Uterus (tissue), 4 donors: ENCODE results near the gene NEUROD1. TPM values are rescaled to one million over a fixed set of nuclear protein-coding genes. Genes with fewer than 3 reads are reported as not detected.

ENCODE experiments used
- DNase-seq, 2 donors: peaks; one replicate each; pipeline ENCODE4 v3.0.0-alpha.2; 2019 to 2020
- H3K27ac ChIP-seq, 2 donors: fragments of 200-600 bp; sonication (generic); 1 replicate in 1 of 2; 2 replicates in 1 of 2; pipeline ENCODE4 v1.5.1; 2016 to 2018
- H3K27me3 ChIP-seq, 2 donors: fragments of 200-600 bp; sonication (generic); one replicate each; pipeline ENCODE4 v1.5.1; 2018 to 2019; ENCODE audit warnings: control low read depth in 1 of 2
- H3K36me3 ChIP-seq, 2 donors: fragments of 200-600 bp; sonication (generic); one replicate each; pipeline ENCODE4 v1.5.1; 2019; ENCODE audit warnings: control low read depth in 1 of 2
- H3K4me1 ChIP-seq, 2 donors: fragments of 200-600 bp; sonication (generic); one replicate each; pipeline ENCODE4 v1.5.1; 2018 to 2019; ENCODE audit warnings: control low read depth in 1 of 2
- H3K4me3 ChIP-seq, 2 donors: fragments of 200-600 bp; sonication (generic); 1 replicate in 1 of 2; 2 replicates in 1 of 2; pipeline ENCODE4 v1.5.1; 2018 to 2019; ENCODE audit warnings: mild to moderate bottlenecking in 1 of 2
- H3K9me3 ChIP-seq, 2 donors: fragments of 200-600 bp; sonication (generic); one replicate each; pipeline ENCODE4 v1.5.1; 2019; ENCODE audit warnings: control low read depth in 1 of 2
- CTCF ChIP-seq, 4 experiments: fragments of 200-600 bp in 2 of 4; fragments of 450-650 bp in 2 of 4; sonication (generic) in 2 of 4; IDR thresholded peaks; one replicate each; pipeline ENCODE4 v1.5.1; 2016 to 2019; ENCODE audit warnings: antibody characterized with exemption in 4 of 4, mild to moderate bottlenecking in 2 of 4, moderate library complexity in 1 of 4
- POLR2A ChIP-seq, 2 donors: fragments of 450-650 bp; IDR thresholded peaks; one replicate each; pipeline ENCODE4 v1.6.1; 2016; ENCODE audit warnings: antibody characterized with exemption in 2 of 2, mild to moderate bottlenecking in 1 of 2, moderate library complexity in 1 of 2
- intact Hi-C: fragments of 100-400 bp; cut with DNase I; formaldehyde crosslinking; loops from one replicate; pipeline ENCODE4 v1.15.1; 2023; ENCODE audit warnings: low total_unique reads
- total RNA-seq, 4 donors: library from RNA; depleted of rRNA in 3 of 4; stranded (reverse); fragments of >200 nt in 3 of 4; gene quantifications; one replicate each; pipeline versions ENCODE4 v1.1.0 to v1.2.4, GENCODE V29; 2014 to 2023
- donor health status: DM: yes; HTN: yes; CAD: no.

Gene NEUROD1
- total RNA-seq, 4 donors from 2014 or later: not detected

GRCh38 chr2:181648478-181649155 lies 31.7 kb downstream of the NEUROD1 start:
- Histone ChIP-seq H3K4me1 (no peaks in the 10 kb centered on the region), H3K4me3 (no peak overlapping the region), H3K9me3 (no peaks in the 10 kb centered on the region), H3K36me3 (no peaks in the 10 kb centered on the region), H3K27me3 (no peaks in the 10 kb centered on the region), H3K27ac (no peak overlapping the region)
- intact Hi-C loops: no loop called here
- no peak for DNase-seq
- TF ChIP-seq POLR2A (IDR thresholded peaks at IDR 0.05) (no peak), CTCF (IDR thresholded peaks at IDR 0.05) (no peak)

- H3K4me3 ChIP-seq: no peak overlapping the region
- H3K27ac ChIP-seq: no peak overlapping the region
- no peaks in the 10 kb centered on the region for H3K27me3 ChIP-seq
- no peaks in the 10 kb centered on the region for H3K9me3 ChIP-seq
- intact Hi-C loops: no loop called here
- H3K4me1 ChIP-seq: no peaks in the 10 kb centered on the region
- no peak for DNase-seq
- TF ChIP-seq POLR2A (IDR thresholded peaks at IDR 0.05) (no peak), CTCF (IDR thresholded peaks at IDR 0.05) (no peak)
- no peaks in the 10 kb centered on the region for H3K36me3 ChIP-seq
These were observed 33.8 kb downstream of the NEUROD1 start for GRCh38 chr2:181646415-181646987.

- no peak overlapping the region for H3K27ac ChIP-seq
- no peaks in the 10 kb centered on the region for H3K27me3 ChIP-seq
- TF ChIP-seq CTCF (IDR thresholded peaks at IDR 0.05) (no peak), POLR2A (IDR thresholded peaks at IDR 0.05) (no peak)
- no peaks in the 10 kb centered on the region for H3K4me1 ChIP-seq
- H3K9me3 ChIP-seq: no peaks in the 10 kb centered on the region
- intact Hi-C loops: no loop called here
- DNase-seq: no peak
- H3K4me3 ChIP-seq: no peak overlapping the region
- no peaks in the 10 kb centered on the region for H3K36me3 ChIP-seq
These were observed 37.2 kb downstream of the NEUROD1 start for GRCh38 chr2:181643151-181643550.

- Histone ChIP-seq H3K27ac (no peak overlapping the region), H3K9me3 (no peaks in the 10 kb centered on the region), H3K27me3 (no peaks in the 10 kb centered on the region), H3K36me3 (no peaks in the 10 kb centered on the region), H3K4me1 (no peaks in the 10 kb centered on the region), H3K4me3 (no peak overlapping the region)
- intact Hi-C loops: no loop called here
- no peak for DNase-seq
- TF ChIP-seq POLR2A (IDR thresholded peaks at IDR 0.05): no peak
- TF ChIP-seq CTCF (IDR thresholded peaks at IDR 0.05): no peak
These were observed 38.2 kb downstream of the NEUROD1 start for GRCh38 chr2:181642086-181642485.

DNA sequence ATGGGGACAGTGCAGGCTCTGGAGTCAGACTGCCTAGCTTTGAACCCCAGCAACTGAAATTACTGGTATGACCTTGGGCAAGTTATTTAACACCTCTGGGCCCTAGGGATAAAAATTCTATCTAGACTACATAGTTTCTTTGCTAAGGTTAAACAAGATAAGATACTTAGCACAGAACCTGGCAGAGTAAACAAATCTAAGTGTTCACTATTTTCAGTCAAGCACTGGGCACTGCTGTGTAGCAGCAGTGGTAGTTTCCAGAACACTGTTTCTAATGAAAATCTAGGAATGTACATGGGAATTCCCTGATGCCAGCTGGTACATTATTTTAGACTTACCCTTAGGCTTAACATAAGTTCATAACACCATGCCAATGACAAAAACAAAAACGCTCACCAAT lies 40.6 kb downstream of the NEUROD1 start:
- H3K4me3 ChIP-seq: no peak overlapping the region
- TF ChIP-seq CTCF (IDR thresholded peaks at IDR 0.05): no peak
- TF ChIP-seq POLR2A (IDR thresholded peaks at IDR 0.05): no peak
- intact Hi-C loops: no loop called here
- no peaks in the 10 kb centered on the region for H3K27me3 ChIP-seq
- no peaks in the 10 kb centered on the region for H3K9me3 ChIP-seq
- no peaks in the 10 kb centered on the region for H3K4me1 ChIP-seq
- no peak overlapping the region for H3K27ac ChIP-seq
- no peak for DNase-seq
- no peaks in the 10 kb centered on the region for H3K36me3 ChIP-seq
